ENCODE results near the gene LCE3C.
"Not testable (repeated sequence)": the region's sequence is repeated elsewhere in the genome, so short reads cannot be mapped to it uniquely, and the experiment has no call there.

LCE3C gene, protein sequence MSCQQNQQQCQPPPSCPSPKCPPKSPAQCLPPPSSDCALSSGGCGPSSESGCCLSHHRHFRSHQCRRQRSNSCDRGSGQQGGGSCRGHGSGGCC

GRCh38 chr1:152599934-152600333 is at the start of gene LCE3C:
Gene LCE3C, plus strand, starts transcription at chr1:152600234. Its CDS starts 498 bp downstream, at chr1:152600732.
- DNase-seq, result no peak

GRCh38 chr1:152565115-152565514 is 34.9 kb upstream of the LCE3C start:
- no peak for DNase-seq

DNA sequence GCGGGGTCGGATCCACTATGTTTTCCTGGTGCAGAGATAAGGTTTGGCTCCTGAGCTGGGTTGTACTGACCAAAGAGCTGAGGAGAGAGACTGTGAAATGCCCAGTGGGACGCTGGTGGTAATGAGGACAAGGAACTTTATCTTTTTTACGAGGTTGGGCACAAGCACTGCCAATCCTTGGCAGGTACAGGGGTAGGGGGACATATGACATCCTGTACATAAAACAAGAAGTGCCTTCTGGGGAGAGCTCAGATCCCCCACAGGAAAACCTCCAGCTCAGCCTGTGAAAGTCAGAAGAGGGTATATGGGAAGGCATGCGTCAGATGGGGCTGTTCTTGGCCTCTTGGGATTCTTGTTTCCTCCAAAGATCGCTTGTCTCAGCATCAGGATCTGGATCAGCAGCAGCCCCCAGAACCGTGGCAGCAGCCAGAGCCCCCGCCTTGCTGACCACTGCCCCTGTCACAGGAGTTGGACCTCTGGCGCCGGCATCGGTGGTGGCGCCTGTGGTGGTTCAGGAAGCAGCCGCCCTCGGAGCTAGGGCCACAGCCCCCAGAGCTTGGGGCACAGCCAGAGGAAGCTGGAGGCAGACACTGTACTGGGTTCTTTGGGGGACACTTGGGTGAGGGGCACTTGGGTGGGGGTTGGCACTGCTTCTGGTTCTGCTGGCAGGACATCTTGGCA is 34.4 kb upstream of the LCE3C start:
- no peak for DNase-seq

DNA sequence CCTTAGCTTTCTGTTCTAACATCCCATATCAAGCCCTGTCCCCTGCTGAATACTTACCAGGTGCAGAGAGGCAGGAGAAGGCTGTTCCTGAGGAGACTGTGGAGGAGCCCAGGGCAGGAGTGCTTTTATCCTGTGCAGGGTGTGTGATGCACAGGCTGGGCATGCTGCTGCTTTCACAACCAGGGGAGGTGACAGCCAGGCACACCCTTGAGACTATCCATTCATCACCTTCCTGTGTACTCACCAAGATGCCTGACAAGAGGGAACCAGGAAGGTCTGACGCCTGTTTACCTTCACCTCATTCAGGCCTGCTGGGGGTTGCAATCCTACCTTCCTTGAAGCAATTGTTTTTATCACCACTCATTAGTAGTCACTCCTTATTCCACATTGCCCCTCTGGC is 33.4 kb upstream of the LCE3C start, which contains the start of gene LCE3E:
Gene LCE3E, minus strand, starts transcription at position 100 of the 400 bp plus-strand sequence. CDS start 572 bp downstream, outside the sequence.
- DNase-seq, result no peak

DNA sequence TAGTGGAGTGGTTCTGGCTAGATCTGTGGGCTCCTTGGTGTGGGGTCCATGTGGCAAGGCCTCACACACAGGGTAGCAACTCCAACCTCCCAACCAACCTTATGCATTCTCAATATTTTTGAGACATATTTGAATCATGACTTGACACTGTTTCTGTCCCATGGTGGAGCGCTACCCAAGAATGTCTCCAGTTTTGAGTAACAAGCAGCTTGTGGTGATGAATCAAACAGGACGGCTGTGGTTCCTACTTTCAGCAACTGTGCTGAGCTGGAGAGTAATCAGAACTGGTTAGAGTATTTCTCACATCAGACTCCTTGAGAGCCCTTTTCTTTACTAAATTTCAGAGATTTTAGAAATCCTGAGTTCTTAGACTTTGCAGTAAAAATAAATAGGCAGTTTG is 22.9 kb upstream of the LCE3C start:
- no peak for DNase-seq

GRCh38 chr1:152579526-152579925 is 20.5 kb upstream of the LCE3C start:
- DNase-seq, result not testable (repeated sequence)

DNA sequence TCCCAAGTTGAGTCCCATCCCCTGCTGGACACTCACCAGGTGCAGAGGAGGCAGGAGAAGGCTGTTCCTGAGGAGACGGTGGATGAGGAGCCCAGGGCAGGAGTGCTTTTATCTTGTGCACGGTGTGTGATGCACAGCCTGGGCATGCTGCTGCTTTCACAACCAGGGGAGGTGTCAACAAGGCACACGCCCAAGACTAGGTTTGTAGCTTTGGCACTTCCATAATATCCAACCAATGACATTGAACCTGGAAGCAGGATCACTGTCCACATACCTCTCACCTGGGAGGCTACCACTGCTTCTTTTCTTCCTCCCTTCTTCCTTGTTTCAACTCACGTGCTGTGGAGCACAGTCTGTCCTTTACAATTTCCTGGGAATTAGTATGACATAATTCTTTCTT is 19.6 kb upstream of the LCE3C start, which contains the start of gene LCE3D:
Gene LCE3D, minus strand, starts transcription at position 84 of the 400 bp plus-strand sequence. CDS start 580 bp downstream, outside the sequence.
- no peak for DNase-seq

DNA sequence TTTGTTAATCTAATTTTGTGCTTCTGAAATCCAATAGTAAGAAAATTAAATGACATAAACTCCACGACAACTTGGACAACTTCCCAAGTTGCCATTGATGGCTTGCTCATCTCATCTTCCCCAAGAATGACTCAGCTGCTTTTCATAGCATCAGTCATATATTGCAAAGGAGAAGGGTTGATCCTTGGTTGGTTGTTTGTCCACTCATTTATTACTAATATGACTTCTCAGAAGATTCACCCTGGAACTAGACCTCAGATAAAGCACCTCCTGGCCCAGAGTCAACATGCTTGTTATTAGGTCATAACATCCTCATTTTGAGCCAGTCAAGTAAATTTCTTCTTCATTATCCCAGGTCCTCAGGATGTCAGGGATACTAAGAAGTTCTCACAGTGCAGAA is 17.4 kb upstream of the LCE3C start:
- no peak for DNase-seq

DNA sequence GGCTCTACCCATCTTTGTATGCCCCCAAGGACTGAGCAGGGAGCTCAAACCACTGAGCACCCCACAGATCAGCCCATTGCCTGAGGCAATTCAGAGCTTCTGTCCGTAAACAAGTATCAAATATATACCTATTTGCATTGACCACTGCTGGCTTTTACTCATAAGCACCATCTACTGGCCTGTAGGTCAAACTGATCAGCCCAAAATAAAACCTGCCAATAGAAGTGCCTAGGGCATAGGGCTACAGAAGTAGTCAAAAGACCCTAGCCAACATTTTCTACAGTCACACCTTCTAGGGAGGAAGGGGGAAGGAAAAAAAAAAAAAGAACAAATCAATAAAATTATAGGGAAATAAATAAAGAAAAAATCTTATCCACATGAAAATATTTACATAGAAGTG is 14.4 kb upstream of the LCE3C start:
- DNase-seq, result no peak

DNA sequence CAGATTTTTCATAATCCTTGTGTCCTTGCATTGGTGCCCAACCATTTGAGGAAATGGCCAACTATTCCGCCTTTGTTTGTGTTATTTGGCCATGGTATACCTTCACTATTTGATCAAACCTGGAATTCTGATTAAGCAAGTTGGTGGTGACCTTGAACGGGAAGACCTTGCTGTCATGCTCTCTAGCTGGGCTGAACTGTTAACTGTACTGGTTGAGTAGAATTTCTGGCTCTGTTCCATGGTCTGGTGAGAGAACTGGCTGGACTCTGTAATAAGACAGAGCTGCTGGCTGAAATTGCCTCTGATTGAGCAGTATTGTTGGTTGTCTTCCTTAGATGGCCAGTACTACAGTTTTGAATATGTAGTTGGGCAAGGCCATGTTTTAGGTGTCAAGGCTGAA is 3.0 kb upstream of the LCE3C start:
- no peak for DNase-seq

GRCh38 chr1:152613511-152613910 is 13.5 kb downstream of the LCE3C start, which contains the start of gene LCE3B:
Gene LCE3B, plus strand, starts transcription at chr1:152613811. Its CDS starts 0 bp downstream, at chr1:152613811.
- no peak for DNase-seq

DNA sequence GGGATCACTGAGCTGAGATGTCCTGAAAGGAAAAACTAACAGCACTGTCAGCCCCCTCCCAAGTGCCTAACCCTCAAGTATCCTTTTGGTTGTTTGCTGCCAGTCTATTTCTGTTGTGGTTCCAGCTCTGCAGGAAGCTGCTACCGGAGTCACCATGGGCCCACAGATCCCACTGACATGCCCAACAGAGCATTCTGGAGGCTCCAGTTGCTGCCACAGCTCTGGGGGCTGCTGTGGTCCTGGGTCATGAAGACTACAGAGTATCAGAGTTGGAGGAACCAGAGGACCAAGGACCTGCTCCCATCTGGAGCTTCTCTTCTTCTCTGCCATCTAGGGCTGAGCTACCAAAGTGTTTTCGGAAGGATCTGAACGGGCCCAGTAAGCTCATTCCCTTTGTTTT is 22.0 kb downstream of the LCE3C start:
- DNase-seq, result no peak

- DNase-seq, result no peak
These were observed 22.8 kb downstream of the LCE3C start, which contains the start of gene LCE3A for GRCh38 chr1:152622803-152623202. Gene LCE3A, minus strand, starts transcription at chr1:152623103. Its CDS starts 0 bp downstream, at chr1:152623103.

DNA sequence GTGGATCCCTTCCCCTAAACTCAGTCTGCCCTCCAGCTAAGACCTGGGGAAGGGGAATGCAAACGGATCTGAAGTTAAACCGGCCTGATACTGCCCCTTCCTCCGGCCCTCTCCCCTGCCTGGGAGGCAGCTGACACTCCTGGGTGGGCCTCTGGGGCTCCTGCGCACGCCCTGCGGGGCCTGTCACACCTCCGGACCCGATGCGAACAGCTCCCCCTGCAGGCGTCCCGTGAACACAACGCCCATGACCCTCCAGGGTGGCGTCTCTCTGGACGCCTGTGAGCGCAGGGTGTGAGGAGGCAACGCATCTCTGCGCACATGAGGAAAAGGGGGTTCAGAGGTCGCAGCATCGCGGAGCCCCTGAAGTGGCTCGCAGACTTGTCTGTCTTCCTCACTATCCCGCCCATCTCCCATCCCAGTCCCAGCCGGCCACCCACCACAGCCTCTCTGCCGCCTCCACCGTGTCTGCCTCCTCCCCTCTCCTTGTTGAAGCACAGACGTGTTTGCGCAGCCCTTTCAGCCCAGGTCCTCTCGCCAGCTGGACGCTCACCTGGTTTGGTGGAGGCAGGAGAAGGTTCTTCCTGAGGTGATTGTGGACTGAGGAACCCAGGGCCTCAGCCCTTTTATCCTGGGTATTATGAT is 23.3 kb downstream of the LCE3C start:
- DNase-seq, result no peak

DNA sequence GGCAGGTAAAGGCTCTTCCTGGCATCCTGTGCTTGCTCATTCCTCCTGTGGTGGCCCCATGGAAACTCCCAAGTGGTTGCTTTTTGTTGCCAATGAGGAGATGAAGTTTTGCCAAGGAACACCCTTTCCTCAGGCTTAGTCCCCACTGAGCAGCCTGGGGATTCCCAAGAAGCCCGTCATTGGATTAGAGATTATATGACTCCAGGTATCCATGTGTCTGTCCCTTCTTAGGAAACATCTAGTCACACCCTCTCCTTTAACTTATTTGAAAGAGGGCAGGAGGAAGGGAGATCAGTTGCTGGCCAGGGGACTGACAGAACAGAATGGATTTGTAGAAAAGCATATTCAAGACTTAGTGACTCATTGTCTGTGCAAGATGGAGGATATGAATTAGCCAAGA is 26.7 kb downstream of the LCE3C start:
- DNase-seq, result no peak

DNA sequence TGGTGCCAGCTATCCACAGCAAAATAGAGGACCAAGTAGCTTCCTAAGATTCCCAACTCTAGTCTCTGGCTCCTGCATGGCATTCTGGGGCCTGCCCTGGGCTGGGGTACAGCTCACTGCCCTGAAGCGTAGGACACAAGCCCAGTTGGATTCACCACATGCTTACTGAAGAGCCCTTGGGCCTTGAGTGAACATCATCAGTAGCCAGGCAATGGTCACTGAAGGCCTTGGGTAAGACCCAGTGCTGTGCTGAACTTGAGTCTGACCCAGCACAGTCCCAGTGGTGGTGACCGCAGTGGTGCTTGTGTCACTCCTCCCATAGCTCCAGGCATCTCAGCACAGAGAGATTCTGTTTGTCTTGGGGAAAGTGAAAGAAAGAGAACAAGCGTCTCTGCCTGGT is 30.6 kb downstream of the LCE3C start:
- DNase-seq, result no peak

- no peak for DNase-seq
These were observed 40.3 kb downstream of the LCE3C start for GRCh38 chr1:152640351-152640750.

DNA sequence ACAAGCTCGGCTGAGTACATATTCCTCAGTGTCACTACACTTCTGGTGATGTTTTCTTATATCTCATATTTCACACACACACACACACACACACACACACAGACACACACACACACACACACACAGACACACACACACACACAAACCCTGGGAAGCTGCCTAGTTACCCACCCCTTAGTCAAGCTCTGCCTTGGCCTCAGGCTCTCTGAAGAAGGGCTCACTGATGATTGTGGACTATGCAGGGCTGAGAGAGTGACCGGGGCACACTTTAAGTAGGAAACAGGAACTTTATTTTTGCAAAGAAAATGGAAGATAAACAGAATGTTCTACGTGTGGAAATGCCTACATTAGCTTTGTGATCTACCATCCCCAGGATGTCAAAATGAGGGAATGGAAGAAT is 43.9 kb downstream of the LCE3C start:
- DNase-seq, result no peak

- DNase-seq, result no peak
These were observed 45.1 kb downstream of the LCE3C start for GRCh38 chr1:152645146-152645545.

DNA sequence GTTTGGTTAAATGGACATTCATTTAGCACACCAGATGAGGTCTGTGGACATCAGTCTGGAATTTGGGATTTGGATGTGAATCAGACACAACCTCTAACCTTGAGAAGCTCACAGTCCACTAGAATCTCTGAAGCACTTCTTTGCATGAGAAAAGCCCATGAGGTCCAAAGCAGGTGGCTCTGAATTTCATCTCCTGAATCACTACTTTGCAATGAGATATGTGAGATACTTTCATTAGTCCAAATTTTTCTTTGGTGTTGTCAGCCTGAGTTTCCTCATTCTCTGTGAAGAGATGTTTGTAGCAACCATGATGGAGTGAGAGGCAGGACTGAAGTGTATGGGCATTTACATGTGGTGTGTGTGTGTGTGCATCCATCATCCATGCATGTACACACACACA is 46.6 kb downstream of the LCE3C start:
- no peak for DNase-seq
